Measurements from ENCODE around the gene SAMD1. TPM values are rescaled to one million over a fixed set of nuclear protein-coding genes. Genes with fewer than 3 reads are reported as not detected.

Gene SAMD1
- polyA plus RNA-seq, 3 donors, result 0.78 to 19.4 (median 1.4) TPM

- Histone ChIP-seq H3K4me2 (replicated peaks; ENCODE audit: extremely low read depth, low read length, poor library complexity, severe bottlenecking) (peak overlapping the region; percentile 92), H3K27ac (ENCODE audit: low read depth in 1 of 2, low read length in 2 of 2) (peak overlapping the region in 1 of 2 donors; percentile 53)
- intact Hi-C loops (cut with micrococcal nuclease), result loop anchor here in 1 of 2 donors (5.0 kb wide), 2 partner anchors 46 to 256 kb away; partner anchors contain the start of gene SAMD1
These were observed 48.2 kb upstream of the SAMD1 start for GRCh38 chr19:14138576-14139265.

More at GRCh38 chr19:14138576-14139265, 48.2 kb upstream of the SAMD1 start:
- no peaks in the 10 kb centered on the region for H3K27me3 ChIP-seq (ENCODE audit: control insufficient read depth in 2 of 2, insufficient read depth in 2 of 2, low read length in 2 of 2)
- no peak overlapping the region for H3K9ac ChIP-seq (ENCODE audit: insufficient read depth, low read length, poor library complexity, severe bottlenecking)
- peaks cover 46 to 58% of the 10 kb centered on the region in 2 donors for H3K4me1 ChIP-seq (ENCODE audit: control insufficient read depth in 1 of 2, insufficient read depth in 2 of 2, low read length in 2 of 2)
- peak overlapping the region; percentile 22 to 74 (median 73) for H3K27ac Mint-ChIP-seq
- peaks cover 56% of the 10 kb centered on the region for H3K4me1 Mint-ChIP-seq
- no peaks in the 10 kb centered on the region for H3K27me3 Mint-ChIP-seq (ENCODE audit: low read depth in 3 of 3)
- no peak for TF ChIP-seq CTCF (IDR thresholded peaks at IDR 0.05)
- H3K4me3 ChIP-seq (replicated peaks in 1 of 3; ENCODE audit: low read depth in 2 of 3, low read length in 3 of 3), result peak overlapping the region in 1 of 3 experiments; percentile 23
- no peaks in the 10 kb centered on the region for H3K9me3 ChIP-seq (replicated peaks in 1 of 2; ENCODE audit: control insufficient read depth in 1 of 2, insufficient read depth in 1 of 2, low read length in 2 of 2)
- H3K79me2 ChIP-seq (ENCODE audit: insufficient read depth, low read length), result peaks cover 86% of the 10 kb centered on the region
- no peak for DNase-seq
- whole genome bisulfite sequencing (ENCODE audit: insufficient coverage), result 89% methylated on average over 2 of the region's 9 CpGs
- H3K9me3 Mint-ChIP-seq, result no peaks in the 10 kb centered on the region
- H3K4me3 Mint-ChIP-seq, result peak overlapping the region in 1 of 2 donors; percentile 51
- peaks cover 9 to 14% of the 10 kb centered on the region in 2 donors for H3K36me3 Mint-ChIP-seq
- no peak overlapping the region for H2AFZ ChIP-seq (ENCODE audit: insufficient read depth, low read depth, low read length, poor library complexity, severe bottlenecking)
- peaks cover 41% of the 10 kb centered on the region for H4K20me1 ChIP-seq (ENCODE audit: insufficient read depth, low read length)
- no peaks in the 10 kb centered on the region for H3K36me3 ChIP-seq (replicated peaks in 1 of 2; ENCODE audit: control insufficient read depth in 1 of 2, insufficient read depth in 2 of 2, low read length in 2 of 2)
